HG03378 (cell line): ENCODE results near the gene ZFP57.

Experiments
- ATAC-seq: cut with Tn5 transposase; IDR thresholded peaks from one replicate; pipeline ENCODE4 v1.9.1; 2021; ENCODE audit warnings: mild to moderate bottlenecking, moderate library complexity; ENCODE audit not compliant: unreplicated experiment

ZFP57 gene

DNA sequence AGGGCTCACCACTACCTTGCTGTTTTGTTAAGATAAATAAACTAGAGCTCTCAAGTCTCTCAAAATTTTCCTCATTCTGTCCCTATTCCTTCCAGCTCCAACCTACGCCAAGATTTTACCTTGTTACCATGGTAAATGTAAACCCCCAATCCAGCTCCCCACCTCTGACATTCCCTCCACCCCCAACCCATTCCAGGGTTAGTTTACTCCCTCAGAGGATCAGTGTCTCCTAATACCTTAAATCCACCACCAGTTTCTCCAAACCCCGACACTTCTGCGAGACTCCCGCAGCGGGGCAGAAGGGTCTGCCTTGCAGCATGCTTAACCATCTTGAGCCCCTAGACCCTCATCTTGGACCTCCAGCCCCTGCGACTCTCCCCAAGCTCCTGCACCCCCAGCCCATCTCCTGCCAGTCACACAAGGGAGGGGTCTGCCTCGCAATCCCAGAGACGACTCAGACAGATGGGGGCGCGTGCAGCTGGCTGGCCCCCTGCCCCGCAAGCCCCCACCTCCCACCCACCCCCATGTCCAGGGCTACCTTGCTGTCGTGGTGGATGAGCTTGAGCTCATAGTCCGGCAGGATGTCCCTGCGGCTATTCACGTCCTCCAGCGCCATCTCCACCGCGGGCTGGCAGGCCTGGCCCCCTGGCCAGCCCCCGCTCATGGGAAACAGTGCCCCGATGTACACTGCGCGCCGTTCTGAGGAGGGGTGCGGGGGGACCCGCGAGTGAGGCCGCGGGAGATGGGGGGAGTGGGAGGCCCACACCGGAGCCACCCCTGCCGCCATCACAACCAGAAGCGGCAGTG is 53.8 kb downstream of the ZFP57 start:
- no peak for ATAC-seq

DNA sequence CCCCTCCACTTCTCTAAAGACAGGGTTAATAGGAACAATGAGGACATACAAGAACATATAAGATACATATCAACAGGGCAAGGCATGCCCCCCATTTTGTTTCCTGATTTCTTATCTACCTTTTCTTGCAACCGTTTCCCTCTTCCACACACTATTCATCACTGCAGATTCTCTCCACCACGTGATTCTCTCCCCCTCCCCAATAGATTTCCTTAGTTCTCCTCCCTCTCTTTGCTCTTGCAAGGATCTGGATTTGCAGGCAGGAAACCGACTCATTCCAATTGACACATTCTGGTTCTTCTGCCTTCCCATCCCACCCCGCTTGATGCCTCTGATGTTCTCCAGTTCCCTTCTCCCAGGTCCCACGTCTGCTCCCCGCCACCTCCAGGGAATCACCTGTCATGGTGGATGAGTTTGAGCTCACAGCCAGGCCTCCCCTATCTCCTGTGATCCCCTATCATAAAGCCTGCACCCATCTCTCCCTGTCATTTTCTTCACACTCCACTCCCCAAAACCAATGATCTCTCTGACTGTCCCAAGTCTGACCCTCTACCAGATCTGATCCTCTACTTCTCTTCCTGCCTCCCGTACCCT is 55.5 kb downstream of the ZFP57 start:
- ATAC-seq: no peak

DNA sequence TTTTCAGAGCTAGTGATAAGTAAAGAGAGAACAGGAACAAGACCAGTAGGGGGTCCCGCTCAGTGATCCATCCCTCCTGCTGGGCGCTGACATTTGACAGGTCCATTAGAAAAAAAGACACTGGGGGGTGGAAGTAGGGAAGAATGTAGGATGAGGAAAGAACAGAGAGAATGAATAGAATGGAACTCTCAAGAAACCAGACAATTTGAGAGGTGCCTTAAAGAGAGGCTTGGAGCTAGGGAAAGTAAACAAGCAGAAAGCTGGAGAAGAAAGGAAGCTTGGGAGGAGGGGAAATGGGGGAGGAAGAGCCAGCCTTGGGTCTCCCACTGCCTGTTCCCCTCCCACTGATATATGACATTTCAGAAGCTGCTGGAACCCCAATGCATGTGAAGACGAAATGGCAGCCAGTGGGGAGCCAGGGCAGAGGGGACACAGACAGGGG is 56.4 kb downstream of the ZFP57 start:
- no peak for ATAC-seq
